GM13976 (cell line): ENCODE data around the gene SUPT3H.

ENCODE experiments used
- DNase-seq: peaks from one replicate; pipeline ENCODE4 v3.0.0; 2012; ENCODE audit warnings: low spot score
- CTCF ChIP-seq: IDR thresholded peaks from 2 replicates; pipeline ENCODE4 v1.5.1; 2012; ENCODE audit warnings: borderline replicate concordance, mild to moderate bottlenecking; ENCODE audit not compliant: insufficient read depth; ENCODE audit errors: extremely low read depth, missing control alignments, control extremely low read depth
- in situ Hi-C: fragments of 300-500 bp; cut with MboI; formaldehyde crosslinking; loops from one replicate; pipeline ENCODE4 v1.12.0; 2022; ENCODE audit warnings: low sequenced_read_pairs, mixed read lengths, inconsistent platforms; ENCODE audit not compliant: unreplicated experiment

SUPT3H gene

GRCh38 chr6:45366534-45366933 lies 11.2 kb downstream of the SUPT3H start:
- no peak for DNase-seq
- TF ChIP-seq CTCF: no peak
- in situ Hi-C loops: no loop called here

- in situ Hi-C loops: no loop called here
- no peak for DNase-seq
- TF ChIP-seq CTCF: no peak
Measured at GRCh38 chr6:45365036-45365435, 12.7 kb downstream of the SUPT3H start.

GRCh38 chr6:45364466-45364865 lies 13.3 kb downstream of the SUPT3H start:
- in situ Hi-C loops: no loop called here
- no peak for TF ChIP-seq CTCF
- no peak for DNase-seq

- in situ Hi-C loops: no loop called here
- no peak for TF ChIP-seq CTCF
- no peak for DNase-seq
Measured at GRCh38 chr6:45353654-45354053, 24.1 kb downstream of the SUPT3H start.

GRCh38 chr6:45351667-45352066 lies 26.1 kb downstream of the SUPT3H start:
- no peak for TF ChIP-seq CTCF
- in situ Hi-C loops: no loop called here
- no peak for DNase-seq

- in situ Hi-C loops: no loop called here
- DNase-seq: no peak
- TF ChIP-seq CTCF: no peak
Measured at GRCh38 chr6:45351076-45351475, 26.7 kb downstream of the SUPT3H start.

GRCh38 chr6:45350186-45350710 lies 27.5 kb downstream of the SUPT3H start:
- in situ Hi-C loops: no loop called here
- TF ChIP-seq CTCF: no peak
- no peak for DNase-seq
